HG02943 (cell line): Measurements from ENCODE around the gene ANKRD24.
"Not testable (repeated sequence)": the region's sequence is repeated elsewhere in the genome, so short reads cannot be mapped to it uniquely, and the experiment has no call there.

Experiments used
- ATAC-seq: cut with Tn5 transposase; IDR thresholded peaks from one replicate; pipeline ENCODE4 v1.9.1; 2021; ENCODE audit warnings: mild to moderate bottlenecking, low read depth, moderate library complexity; ENCODE audit not compliant: unreplicated experiment

Gene ANKRD24

DNA sequence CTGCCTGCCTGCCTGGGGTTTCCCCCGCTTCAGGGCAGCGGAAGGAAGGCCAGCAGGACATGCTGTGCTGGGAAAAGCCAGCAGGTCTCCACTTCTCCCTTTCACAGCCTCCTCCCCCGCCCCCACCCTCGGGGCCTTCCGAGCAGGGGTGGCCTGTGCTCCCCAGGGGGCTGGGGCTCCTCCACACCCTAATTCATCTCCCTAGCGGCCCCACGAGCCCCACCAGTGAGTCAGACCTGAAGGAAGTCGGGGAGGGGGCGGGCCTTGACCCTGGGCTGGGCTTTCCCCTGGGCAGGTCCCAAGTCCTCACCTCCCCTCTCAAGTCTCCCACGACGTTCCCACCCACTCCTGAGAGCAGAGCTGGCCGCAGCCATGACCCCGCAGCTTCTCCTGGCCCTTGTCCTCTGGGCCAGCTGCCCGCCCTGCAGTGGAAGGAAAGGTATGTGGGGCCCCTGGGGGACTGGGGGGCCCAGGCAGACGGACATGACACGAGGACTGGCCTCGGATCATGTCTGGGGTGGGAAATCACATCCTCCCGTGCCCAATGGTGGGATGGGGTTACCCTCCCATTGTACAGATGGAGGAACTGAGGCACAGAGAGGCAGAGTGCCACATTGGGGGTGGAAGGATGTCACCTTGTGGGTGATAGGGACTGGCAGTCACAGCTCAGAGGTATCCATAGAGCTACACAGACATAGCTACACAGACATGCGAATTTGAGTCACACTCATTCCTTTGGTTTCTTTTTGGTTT is 46.9 kb downstream of the ANKRD24 start, which contains the start of gene EBI3:
Gene EBI3, plus strand, starts transcription at position 345 of the 753 bp plus-strand sequence. Its CDS starts 28 bp downstream, at position 373.
- ATAC-seq = no peak

DNA sequence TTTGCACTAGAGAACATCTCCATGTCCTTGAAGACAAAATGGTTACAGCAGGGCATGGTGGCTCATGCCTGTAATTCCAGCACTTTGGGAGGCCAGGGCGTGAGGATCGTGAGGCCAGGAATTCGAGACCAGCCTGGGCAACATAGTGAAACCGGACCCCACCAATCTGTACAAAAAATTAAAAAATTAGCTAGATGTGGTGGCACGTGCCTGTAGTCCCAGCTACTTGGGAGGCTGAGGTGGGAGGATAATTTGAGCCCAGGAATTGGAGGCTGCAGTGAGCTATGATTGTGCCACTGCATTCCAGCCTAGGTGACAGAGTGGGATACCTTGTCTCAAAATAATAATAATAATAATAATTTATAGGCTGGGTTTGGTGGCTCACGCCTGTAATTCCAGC is 47.7 kb downstream of the ANKRD24 start:
- not testable (repeated sequence) for ATAC-seq

DNA sequence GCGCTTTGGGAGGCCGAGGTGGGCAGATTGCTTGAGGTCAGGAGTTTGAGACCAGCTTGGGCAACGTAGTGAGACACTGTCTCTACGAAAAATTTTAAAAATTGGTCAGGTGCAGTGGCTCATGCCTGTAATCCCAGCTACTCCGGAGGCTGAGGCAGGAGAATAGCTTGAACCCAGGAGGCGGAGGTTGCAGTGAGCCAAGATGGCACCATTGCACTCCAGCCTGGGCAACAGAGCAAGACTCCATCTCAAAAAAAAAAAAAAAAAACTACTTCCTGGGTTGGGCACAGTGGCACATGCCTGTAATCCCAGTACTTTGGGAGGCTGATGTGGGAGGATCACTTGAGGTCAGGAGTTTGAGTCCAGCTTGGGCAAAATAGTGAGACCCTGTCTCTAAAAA is 49.0 kb downstream of the ANKRD24 start:
- not testable (repeated sequence) for ATAC-seq

DNA sequence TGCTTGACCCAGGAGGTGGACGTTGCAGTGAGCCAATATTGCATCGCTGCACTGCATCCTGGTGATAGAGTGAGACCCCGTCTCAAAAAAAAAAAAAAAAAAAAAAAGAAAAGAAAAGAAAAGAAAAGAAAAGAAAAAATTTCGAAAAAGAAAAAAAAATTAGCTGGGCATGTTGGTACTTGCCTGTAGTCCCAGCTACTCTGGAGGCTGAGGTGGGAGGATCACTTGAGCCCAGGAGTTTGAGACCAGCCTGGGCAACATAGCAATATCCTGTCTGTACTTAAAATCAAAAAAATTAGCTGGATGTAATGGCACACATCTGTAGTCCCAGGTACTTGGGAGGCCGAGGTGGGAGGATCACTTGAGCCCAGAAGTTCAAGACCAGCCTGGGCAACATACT is 49.6 kb downstream of the ANKRD24 start:
- not testable (repeated sequence) for ATAC-seq

DNA sequence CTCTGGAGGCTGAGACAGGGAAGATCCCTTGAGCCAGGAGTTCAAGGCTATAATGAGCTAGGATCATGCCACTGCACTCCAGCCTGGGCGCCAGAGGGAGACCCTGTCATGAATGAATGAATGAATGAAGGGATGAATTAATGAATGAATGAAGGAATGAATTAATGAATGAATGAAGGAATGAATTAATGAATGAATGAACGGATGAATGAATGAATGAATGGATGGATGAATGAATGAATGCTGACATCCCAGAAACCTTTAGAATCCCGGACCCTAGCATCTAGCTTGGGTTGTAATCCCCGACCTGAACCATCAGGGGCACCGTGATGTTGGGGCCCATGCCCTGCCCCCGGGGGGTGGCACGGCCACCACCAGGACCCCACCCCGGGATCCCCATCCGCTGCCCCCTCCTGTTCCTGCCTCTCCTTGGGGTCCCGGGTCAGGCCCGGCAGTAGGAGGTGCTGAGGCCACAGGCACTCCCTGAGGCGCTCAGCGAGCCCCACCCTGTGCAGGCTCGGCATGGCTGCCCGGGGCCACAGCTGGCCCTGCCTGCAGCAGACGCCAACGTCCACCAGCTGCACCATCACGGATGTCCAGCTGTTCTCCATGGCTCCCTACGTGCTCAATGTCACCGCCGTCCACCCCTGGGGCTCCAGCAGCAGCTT is 50.3 kb downstream of the ANKRD24 start:
- ATAC-seq = no peak

DNA sequence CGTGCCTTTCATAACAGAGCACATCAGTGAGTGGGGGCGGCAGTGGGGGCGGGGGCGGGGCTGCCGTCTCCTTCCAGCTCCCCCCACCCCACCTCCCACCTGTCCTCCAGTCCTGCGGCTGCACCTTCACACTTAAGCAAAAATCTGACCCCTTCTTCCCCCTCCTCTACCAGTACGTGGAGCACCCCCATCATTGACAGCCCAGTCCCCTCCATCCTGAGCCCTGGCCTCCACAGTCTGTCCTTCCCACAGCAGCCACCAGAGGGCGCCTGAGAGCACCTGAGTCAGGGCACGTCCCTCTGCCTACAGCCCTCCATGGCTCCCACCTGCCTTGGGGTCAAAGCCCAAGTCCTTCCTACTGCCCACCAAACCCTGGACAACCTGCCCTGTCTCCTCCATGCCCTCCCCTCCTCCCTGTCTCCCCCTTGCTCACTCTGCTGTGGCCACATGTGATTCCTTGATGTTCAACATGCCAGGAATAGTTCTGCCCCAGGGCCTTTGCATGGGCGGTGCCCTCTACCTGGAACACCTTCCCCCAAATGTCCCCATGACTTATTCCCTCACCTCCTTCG is 50.9 kb downstream of the ANKRD24 start:
- ATAC-seq = no peak

DNA sequence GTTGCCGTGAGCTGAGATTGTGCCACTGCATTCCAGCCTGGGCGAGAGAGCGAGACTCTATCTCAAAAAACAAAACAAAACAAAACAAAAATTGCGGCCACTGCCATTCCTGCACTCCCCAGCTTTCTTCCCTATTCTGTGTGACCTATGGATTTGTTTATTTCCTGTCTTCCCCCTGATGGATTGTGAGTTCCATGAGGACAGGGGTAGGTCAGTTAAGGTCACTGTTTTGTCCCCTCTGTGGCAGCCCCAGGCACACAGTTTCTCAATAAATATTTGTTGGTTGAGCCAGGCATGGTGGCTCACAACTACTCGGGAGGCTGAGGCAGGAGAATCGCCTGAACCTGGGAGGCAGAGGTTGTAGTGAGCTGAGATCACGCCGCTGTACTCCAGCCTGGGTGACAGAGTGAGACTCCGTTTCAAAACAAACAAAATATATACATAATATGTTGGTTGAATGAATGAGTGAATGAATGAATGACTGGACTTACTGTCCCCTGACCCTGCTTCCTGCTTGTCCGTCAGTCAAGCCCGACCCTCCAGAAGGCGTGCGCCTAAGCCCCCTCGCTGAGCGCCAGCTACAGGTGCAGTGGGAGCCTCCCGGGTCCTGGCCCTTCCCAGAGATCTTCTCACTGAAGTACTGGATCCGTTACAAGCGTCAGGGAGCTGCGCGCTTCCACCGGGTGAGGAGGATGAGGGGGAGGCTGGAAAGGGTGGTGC is 51.8 kb downstream of the ANKRD24 start:
- ATAC-seq = no peak

DNA sequence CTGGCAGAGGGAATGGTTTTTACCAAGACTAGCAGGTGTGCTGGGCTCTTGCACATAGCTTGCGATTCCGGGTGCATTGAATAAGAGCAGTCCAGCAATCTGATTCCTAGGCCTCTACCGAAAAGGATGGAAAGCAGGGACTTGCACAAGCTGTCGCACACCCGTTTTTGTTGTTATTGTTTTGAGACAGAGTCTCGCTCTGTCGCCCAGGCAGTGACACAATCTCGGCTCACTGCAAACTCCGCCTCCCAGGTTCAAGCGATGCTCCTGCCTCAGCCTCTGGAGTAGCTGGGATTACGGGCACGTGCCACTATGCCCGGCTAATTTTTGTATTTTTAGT is 52.3 kb downstream of the ANKRD24 start:
- ATAC-seq = no peak

DNA sequence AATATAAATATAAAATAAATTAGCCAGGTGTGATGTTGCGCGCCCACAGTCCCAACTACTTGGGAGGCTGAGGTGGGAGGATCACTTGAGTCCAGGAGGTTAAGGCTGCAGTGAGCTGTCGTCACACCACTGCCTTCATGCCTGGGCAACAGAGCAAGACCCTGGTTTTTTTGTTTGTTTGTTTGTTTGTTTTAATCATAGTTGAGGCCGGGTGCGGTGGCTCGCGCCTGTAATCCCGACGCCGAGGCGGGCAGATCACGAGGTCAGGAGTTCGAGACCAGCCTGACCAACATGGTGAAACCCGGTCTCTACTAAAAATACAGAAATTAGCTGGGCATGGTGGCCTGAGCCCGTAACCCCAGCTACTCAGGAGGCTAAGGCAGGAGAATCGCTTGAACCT is 55.0 kb downstream of the ANKRD24 start:
- ATAC-seq = not testable (repeated sequence)

DNA sequence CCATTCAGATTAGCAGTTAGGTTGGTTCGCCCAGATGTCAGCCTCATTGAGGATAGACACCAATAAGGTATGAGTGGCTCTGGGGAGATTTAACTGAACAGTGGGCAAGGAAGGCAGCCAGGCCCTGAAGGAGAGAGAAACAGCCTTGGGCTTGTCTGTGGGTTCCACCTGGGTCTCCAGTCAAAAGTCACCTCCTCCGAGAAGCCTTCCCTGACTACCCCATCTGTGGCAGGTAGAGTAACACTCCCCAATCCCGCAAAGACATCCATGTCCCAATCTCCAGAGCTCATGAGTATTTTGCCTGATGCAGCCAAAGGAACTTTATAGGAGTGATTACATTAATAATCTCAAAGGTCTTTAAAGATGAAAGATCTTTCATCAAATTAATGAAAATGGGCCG is 56.3 kb downstream of the ANKRD24 start:
- no peak for ATAC-seq

DNA sequence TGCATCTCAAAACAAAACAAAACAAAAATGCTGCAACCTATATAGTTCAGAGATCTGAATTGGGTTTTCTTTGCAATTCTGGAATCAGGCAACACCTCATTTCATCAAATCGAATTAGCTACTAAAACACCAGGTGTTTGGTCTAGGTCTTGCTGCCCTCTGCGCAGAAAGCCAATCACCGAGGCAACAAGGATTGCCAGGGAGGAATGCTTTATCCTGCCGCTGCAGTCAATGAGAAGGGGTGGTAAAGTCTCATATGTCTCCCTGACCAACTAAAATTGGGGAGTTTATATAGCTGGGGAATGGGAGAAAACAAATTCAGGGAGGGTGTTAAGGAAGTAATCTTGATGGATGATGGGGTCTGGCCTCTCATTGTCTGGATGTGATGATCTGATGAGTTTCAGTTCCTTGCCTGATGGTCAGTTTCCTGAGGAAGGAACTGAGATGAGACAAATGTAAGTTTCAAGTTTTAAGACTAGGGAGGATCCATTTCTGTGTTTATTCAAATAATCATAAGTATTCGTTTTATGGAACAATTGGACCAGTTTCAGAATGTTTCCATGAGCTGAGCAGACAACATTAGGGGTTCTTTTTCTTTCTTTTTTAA is 59.4 kb downstream of the ANKRD24 start:
- ATAC-seq = no peak

DNA sequence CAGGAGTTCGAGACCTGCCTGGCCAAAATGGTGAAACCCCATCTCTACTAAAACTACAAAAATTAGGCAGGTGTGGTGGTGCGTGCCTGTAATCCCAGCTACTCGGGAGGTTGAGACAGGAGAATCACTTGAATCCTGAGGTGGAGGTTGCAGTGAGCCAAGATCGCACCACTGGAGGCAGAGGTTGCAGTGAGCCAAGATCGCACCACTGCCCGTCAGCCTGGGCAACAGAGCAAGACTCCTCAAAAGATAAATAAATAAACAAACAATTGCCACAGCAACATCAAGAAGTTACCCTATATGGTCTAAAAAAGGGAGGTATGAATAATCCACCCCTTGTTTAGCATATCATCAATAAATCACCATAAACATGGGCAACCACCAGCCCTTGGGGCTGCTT is 63.4 kb downstream of the ANKRD24 start:
- ATAC-seq = not testable (repeated sequence)

DNA sequence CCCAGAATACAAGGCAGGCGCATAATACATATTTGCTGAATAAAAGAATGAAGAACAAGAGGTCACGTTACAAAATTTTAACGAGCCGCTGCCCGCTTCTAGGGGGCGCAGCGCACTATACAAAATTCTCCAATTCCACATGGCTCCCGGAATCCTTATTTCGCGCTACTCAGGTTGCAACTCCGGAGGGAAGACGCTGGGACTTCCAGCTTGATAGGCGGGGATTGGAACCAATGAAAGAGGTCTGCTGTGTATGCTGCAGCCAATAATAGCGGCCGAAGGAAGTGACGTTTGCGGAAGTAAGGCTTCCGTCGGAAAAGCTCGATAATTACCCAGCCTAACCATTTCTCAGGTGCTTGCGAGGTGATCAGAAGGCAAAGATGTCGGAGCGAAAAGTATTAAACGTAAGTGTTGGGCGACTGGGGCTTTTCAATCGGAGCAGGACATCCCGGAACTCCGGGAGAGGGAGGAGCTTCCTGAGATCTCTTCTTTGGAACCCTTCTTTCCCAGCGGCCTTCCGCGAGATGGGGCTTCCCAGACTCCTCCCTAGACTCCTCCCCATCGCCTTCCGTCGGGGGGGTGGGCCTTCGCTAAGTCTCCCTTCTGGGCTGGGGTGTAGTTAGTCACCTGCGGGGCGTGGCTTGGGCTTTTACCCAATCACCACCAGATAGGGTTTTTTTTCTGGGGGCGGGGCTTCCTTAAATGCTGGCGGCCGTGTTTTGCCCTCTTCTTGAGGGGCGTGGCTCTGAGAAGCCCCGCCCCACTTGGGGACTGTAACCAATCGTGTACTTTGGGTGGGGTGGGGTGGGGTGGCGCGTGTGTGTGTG is 64.5 kb downstream of the ANKRD24 start, which contains the start of gene YJU2:
Gene YJU2, plus strand, starts transcription at position 314 of the 827 bp plus-strand sequence. Its CDS starts 67 bp downstream, at position 381.
- ATAC-seq = peak; percentile 82

DNA sequence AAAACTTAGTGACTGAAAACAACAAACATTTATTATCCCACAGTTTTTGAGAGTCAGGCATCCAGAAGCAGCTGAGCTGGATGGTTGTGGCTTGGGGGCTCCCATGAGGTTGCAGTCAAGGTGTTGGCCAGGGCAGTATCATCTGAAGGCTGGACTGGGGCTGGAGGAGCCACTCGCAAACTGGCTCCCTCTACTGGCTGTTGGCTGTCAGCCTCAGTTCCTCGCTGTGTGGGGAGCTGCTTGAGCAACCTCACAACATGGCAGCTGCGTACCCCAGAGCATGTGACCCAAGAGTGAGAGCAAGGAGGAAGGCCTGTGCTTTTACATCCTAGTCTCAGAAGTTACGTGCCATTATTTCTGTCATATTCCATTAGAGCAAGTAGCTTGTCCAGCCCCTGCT is 74.1 kb downstream of the ANKRD24 start:
- no peak for ATAC-seq

DNA sequence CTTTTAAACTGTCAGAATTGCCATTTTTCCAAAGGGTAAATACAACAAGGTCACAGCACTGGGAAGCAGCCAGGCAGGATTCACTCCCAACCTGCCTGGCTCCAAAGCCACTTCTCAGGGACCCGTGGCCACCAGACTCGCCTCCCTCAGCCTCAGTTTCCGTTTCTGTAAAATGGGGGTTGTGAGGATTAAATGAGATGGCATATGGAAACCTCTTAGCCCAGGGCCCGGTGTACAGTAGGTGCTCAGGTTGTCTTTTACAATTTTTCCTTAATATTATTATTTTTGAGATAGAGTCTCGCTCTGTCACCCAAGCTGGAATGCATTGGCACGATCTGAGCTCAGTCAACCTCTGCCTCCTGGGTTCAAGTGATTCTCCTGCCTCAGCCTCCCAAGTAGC is 74.5 kb downstream of the ANKRD24 start:
- ATAC-seq = no peak

DNA sequence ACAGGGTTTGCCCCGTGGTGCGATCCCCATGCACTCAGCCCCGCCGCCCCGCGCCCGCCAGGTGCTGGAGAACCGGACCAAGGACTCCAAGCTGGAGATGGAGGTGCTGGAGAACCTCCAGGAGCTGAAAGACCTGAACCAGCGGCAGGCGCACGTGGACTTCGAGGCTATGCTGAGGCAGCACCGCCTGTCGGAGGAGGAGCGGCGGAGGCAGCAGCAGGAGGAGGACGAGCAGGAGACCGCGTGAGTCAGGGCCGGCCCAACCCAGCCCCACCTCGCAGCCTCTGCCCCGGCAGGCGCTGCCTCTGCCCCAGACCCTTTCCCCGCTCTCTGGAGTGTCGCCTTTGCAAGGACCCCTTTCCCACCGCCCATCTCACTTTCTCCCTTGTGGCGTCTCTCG is 75.7 kb downstream of the ANKRD24 start:
- no peak for ATAC-seq

DNA sequence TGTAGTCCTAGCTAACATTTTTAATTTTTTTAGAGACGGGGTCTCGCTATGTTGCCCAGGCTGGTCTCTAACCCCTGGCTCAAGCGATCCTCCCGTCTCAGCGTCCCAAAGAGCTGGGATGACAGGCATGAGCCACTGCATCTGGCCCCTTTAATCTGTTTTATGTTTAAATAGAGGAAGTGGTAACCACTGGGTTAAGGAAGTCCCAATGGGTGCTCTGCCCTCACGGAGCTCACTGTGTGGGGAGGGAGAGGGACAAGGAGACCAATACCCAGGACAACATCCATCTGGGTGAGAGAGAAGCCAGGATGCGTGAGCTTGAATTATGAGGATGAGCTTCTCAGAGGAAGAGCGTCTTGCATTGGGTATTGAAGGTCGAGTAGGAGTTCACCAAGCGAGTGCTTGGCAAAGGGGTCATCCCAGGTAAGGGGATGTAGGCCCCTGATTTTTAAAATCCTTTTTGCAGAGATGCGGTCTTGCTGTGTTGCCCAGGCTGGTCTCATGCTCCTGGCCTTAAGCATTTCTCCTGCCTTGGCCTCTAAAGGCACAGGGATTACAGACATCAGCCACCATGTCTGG is 78.2 kb downstream of the ANKRD24 start:
- ATAC-seq = no peak

DNA sequence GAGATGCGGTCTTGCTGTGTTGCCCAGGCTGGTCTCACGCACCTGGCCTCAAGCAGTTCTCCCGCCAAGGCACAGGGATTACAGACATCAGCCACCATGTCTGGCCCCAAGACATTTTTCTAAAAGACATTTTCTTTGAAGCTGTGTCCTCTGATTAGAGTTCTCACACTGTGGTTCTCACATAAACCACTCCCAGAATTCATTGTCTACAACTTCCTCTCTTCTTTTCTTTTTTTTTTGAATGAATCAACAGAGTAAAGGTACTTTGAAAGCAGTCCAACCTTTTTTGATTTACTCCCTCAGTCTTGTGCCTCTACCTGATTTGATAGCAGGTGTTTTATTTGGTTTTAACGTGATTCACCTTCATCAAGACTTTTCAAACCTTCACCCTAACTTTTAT is 82.3 kb downstream of the ANKRD24 start:
- no peak for ATAC-seq

DNA sequence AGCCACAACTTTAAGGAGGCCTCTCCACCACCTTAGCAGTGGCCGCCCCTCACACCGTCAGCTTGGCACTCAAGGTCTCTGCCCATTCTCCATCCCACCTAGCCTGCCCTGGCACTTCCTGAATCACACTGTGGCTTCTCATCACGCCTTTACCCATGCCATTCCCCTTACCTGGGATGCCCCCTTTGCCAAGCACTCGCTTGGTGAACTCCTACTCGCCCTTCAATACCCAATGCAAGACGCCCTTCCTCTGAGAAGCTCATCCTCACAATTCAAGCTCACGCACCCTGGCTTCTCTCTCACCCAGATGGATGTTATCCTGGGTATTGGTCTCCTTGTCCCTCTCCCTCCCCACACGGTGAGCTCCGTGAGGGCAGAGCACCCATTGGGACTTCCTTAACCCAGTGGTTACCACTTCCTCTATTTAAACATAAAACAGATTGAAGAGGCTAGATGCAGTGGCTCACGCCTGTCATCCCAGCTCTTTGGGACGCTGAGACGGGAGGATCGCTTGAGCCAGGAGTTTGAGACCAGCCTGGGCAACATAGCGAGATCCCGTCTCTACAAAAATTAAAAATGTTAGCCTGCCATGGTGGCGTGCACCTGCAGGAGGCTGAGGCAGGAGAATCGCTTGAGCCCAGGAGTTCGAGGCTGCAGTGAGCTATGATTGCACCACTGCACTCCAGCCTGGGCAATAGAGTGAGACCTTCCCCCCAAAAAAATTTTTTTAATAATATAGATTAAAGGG is 83.9 kb downstream of the ANKRD24 start:
- no peak for ATAC-seq
